ENCODE data around the gene CCDC9B.

The CCDC9B gene

DNA sequence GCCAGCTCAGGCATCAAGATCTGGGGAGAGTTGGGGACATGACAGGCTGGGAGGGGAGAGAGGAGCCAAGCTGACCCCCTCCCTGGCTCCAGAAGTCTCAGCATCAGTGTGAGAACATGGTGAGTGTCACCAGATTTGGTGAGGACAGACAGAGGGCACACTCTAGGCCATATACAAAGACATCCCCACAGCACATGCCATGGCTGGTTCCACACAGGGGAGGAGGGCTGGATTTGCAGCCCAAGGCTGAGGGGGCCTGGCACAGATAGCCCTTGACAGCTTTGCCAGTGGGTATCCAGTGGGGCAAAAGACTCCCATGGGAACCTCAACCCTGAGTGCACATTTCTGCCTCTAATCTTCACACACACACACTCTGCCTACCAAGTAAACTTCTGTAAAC is 47.7 kb downstream of the CCDC9B start:
- DNase-seq (ENCODE audit: low read depth in 3 of 3), result no peak

DNA sequence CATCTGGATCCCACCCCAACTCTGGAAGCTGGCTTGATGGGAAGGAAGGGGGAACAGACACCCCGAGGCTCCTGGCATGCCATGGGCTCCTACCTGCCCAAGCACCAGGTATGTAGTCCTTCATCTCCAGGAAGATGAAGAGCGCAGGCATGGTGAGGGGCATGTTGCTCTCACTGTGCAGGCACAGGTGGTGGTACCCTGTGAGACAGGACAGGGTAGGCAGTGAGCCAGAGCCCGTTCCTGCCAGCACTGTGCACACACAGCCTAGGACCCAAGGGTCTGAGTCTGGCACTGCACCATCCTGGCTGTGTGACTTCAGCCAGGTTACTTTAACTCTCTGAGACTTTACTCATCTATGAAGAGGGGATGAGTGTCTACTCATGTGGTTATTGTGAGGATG is 48.5 kb downstream of the CCDC9B start:
- DNase-seq (ENCODE audit: low read depth in 3 of 3), result no peak

DNA sequence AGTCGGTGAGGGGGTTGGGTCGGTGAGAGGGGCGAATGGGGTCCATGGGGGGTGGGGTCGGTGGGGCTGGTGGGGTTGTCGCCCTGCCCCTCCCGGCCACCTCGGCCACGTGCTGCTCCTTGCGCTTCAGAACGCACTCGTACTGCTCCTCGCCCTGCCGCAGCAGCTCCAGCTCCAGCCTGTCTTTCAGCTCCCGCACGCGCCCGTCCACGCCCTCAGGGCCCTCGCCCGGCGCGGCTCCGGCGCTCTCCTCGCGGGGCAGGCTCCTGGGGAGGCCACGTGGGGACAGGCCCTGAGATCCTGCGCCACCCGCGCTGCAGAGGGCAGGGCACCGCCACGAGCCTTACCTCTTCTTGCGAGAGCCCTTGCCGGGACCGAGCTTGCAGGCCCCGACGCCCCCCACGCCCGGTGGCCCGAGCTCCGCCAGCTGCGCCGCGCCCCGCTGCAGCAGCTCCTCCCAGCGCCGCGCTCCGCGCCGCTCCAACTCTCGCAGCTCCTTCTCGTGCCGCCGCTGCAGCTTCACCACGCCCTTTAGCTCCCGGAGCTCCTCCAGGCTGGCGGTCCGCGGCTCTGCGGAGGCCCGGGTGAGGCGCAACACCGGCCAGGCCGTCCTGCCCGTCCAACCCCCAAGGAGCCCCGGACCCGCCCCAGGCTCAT is 49.7 kb downstream of the CCDC9B start:
- DNase-seq (ENCODE audit: low read depth in 3 of 3), result no peak

DNA sequence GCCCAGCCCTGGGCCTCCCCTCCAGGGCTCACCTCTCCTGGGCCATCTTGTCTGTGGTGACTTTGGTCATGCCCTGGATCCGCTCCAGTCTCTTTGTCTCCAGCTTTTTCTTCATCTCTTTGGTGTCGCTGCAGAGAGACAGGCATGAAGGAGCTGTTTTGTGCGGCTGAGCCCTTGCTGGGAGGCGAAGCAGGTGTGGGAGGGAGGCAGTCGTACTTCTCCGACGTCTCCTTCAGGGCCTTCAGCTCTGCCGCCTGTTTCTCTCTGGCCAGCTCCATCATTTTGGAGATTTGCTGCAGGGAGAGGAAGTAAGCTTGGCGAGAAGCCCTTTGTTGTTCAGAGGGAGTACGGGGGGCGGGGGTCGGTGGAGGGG is 50.2 kb downstream of the CCDC9B start:
- DNase-seq (ENCODE audit: low read depth in 3 of 3), result no peak

DNA sequence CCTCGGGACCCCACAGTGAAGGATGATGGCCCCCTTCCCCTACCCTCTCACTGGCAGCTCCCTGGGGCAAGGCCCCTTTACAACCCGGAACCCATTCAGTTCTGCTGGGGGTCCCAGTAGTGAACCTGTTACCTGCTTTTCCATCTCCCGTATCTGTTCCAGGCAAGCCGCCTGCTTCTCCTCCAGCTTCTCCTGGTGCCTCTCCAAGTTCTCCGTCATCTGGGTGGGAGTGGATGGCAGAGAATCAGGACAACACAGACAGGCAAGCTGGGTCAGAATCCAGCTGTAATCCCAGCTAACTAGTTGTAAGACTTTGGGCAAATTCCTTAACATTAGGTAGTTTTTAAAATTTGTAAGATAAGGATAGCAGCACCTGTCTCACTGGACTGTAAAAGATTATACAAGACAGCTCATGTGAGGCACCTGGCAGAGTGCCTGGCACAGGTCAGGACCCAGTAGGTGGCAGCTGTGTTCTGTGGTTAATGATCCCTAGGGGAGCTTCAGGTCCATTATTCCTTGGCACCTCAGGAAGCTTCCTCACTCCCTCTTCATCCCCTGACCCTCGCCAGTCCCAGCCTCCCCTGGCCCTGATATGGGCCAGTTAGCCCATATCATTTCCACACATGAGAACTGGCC is 51.5 kb downstream of the CCDC9B start:
- no peak for DNase-seq (ENCODE audit: low read depth in 3 of 3)

DNA sequence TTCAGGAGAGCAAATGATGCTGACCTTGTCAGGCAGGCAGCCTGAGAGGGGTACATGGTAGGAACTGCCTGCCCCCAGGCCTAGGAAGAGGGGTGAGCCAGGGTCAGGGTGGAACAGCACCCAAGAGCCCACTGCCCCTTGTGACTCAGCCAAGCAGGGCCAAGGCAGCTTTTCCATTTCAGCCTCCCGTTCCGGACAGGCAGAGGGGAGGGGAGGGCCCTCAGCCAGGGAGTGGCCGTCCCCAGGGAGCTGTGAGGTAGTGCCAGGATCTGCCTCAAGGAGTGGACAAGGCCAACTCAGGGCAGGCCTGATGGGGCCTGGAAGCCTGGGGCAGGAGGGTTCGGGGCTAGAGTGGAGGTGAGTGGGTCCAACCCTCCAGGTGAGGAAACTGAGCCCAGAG is 52.8 kb downstream of the CCDC9B start:
- no peak for DNase-seq (ENCODE audit: low read depth in 3 of 3)

DNA sequence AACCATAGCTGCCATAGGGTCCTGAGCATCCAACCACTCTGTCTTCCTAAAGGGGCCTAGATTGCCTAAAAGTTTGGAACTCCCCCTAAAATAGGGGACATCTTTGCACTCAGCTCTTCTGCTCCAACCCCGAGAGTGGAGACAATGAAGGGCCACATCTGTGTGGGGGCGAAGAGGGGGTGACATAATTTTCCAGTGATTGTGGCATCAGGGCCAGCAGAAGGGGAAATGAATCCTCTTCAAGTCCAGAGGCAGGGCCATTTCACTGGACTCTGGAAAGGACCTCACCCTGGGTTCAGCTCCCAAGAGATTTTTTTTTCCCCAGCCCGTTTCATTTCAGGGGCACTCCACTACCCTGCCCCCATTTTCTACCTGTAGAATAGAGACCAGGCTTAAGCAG is 53.2 kb downstream of the CCDC9B start:
- DNase-seq (ENCODE audit: low read depth in 3 of 3), result no peak

DNA sequence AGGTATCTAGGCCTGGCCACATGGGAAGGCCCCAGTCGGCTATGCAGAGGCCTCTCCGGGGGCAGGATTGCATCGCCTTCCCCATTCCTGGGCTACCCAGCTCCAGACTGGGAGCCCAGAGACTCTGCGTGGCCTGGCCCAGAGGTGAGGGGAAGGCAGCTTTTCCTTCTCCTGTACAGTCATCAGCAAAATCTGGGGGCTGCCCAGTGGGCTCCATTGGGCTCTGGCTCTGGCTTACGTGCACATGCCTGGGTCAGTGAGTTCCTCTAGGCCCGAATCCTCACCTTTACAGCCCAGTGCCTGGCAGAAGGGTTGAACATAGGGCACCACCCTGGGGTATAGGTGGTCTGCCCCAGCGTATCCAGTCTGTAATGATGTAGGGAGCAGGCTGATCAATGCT is 53.9 kb downstream of the CCDC9B start:
- DNase-seq (ENCODE audit: low read depth in 3 of 3), result no peak

DNA sequence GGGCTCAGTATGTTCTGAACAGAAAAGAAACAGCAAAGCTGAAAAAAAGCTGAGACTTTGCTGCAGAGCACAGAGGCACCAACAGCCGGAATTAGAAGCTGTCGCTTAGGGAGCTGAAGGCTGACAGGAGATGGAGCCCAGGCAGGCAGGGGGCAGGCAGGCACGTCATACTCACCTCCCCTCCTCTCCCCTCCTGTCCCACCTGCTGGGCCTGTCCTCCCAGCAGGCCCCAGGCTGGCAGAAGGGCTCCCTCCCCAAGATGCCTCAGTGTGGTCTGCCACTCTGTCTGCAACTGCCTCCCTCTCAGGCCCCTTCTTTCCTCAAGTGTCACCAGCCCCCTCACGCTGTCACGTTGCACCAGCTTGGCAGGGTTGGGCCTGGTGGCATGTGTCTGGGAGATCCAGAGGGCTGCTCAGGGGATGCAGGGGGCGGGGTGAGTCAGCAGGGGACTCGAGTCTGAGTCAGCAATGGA is 54.6 kb downstream of the CCDC9B start:
- no peak for DNase-seq (ENCODE audit: low read depth in 3 of 3)

DNA sequence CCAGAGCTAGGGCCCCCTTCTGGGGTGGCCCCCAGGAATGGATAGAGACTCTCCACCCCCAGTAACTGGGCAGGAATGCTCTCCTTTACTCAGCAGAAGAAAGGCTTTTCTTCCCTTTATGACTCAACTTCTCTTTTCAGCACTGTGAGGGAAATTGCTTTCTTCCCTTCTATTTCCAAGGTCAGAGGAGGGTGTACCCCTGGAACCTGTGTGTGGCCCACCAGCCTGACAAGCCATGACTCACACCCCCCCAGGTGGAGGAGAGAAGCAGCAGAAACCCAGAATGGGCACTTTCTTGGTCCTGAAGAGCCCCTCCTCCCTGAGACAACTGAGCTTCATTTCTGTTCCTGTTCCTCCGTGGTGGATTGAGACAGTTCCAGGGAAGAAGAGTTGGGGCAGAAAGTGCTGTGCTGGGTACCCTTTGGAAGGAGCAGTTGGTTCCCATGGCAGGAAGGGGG is 55.2 kb downstream of the CCDC9B start:
- no peak for DNase-seq (ENCODE audit: low read depth in 3 of 3)

DNA sequence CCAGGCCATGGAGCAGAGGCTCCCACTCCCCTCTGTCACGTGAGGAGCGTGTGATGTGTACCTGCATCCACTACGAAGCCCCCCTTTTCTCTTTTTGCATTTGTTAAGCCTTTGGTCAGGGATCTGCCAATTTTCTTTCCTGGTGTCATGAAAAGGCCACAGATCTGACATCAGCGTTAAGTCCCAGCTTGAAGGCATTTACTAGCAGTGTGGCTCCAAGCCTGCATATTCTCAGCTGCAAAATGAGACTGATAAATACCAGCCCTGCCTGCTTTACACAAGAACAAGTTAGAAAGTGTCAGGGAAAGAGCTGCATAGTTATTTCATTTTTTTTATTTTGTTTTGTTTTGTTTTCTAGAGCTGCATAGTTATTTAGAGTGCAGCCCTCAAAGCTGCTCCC is 55.6 kb downstream of the CCDC9B start:
- DNase-seq (ENCODE audit: low read depth in 3 of 3), result no peak

DNA sequence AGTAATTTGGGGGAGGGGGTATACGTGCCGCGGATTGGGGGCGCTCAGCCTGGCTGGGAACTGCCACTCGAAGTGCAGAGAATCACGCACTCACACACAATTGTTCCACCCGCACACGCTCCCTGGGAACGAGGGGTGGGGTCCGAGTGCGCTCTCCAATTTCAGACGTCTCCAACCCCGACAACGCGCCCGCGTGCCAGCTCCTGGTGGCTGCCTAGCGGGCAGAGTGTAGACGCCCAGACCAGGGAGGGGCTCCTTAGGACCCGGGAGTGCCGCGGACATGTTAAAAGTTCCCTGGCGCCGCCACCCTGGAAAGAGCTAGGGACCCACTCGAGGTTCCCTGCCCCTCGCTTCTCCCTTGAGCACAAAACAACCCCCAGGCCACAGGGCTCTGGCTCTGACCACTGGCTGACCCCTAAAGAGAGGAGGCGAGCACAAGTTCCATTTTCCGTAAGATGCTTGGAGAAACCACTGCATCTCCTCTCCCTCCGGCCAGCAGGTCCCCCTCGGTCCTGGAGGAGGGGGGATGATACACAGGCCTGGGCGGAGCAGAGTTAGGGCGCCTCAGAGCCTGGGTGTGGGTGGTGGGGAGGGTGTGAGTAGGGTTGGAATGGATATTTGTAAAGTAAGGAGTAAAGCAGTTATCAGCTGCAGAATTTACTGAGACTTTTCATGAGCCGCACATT is 57.0 kb downstream of the CCDC9B start:
- DNase-seq (ENCODE audit: low read depth in 3 of 3), result no peak

DNA sequence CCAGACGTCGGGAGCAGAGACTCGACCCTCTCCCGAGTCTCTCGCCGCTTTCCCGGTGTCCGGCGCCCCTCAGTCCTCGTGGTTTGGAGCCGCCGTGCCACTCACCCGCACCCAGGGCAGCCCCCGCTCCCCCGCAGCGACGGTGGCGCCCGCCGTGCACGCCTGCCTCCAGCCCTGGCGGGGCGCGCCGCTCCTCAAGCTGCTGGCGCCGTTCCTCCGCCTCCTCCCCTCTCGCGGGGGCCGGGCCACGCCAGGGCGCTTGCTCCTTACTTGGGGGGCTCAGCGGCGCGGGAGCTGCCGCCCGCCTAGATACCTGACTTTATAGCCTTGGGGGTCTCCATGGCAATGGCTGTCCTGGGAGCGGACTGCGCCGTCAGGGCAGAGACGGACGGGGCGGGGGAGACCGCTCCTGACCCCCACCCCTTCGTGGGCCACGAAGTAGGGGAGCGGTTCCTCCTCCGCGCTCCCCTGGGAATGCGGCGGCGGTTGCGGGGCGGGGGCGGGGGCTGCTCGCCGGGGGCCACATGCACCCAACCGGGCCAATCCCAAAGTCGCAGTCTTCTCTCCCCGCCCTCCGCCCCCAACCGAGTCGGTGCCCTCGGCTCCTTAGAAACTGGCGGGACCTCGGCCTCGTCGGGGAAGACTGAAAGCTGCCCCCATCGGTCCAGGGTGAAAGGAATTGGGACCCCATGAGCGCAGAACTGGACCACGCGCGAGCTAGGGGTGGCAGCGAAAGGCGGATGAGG is 57.7 kb downstream of the CCDC9B start, which contains the start of gene ANKRD63:
Gene ANKRD63, minus strand, starts transcription at position 196 of the 746 bp plus-strand sequence. CDS start 478 bp downstream, outside the sequence.
- DNase-seq (ENCODE audit: low read depth in 3 of 3), result peak in 2 of 3 experiments; percentile 23 to 36

DNA sequence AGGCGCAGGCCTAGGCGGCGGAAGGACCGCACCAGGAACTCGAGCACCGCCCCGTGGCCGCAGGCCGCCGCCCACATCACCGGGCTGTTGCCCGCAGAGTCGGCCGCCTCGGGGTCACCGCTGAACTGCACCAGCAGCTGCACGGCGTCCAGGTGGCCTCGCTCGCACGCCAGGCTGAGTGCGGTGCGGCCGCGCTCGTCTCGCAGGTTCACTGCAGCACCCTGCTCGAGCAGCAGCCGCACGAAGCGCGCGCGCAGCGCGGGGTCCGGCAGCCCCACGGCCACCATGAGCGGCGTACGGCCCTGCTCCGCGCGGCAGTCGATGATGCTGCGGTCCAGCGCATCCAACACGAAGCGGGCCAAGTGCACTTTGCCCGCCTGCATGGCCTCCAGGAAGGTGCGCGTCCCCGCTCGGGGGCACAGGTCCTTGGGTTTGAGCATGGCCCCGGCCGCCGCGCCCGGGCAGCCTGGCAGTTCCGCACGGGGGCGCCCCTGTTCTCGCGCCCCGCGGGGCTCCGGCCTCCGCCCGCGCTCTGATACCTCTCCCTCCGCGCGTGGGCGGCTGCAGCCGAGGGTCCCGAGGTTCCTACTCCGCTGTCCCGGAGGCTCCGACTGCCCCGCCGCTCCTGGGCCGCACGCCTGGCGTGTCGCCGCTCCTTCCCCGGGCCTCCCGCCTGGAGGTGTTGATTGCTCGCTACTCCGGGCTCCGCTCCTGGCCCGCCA is 58.4 kb downstream of the CCDC9B start:
- peak in 2 of 3 experiments; percentile 13 to 39 for DNase-seq (ENCODE audit: low read depth in 3 of 3)

DNA sequence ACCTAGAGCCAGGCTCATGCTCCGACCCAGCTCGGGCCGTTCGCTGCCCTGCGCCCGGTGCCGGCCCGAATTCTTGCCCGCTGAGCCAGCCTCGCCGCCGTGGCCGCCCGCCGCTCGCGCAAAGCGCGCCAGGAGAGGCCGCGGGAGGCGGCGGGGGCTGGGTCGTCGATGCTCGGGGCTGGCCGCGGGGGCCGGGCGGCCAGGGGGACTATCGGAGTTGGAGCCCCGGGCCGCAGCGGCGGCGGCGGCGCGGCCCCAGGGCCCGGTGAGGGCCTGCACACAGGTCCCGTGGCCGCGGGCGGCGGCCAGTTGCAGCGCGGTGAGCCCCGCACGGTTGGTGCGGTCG is 59.0 kb downstream of the CCDC9B start:
- DNase-seq (ENCODE audit: low read depth in 3 of 3), result no peak
